ENCODE data around the gene PAGE3.
A peak's percentile ranks its signal among the peaks of the same experiment; 100 is the strongest.

The PAGE3 gene

DNA sequence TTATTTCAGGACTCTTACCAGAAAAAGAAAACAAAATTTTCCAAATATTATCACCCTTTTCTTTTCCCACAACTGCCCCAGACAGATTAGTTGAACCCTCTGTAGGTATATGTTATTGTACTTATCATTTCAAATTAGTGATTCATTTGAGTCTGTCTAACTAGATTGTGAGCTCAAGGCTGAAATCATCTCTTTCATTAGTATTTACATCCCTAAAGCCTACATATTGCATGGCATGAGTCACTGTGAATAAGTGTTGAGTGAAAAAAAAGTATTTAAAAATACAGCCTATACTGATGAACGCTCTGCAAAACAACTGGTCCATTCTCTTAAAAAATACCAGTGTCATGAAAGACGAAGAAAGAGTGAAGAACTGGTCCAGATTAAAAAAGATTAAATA lies 3.9 kb downstream of the PAGE3 start:
- DNase-seq: no peak
- Histone ChIP-seq H3K9ac (ENCODE audit: low read length) (no peak overlapping the region), H3K9me3 (replicated peaks; ENCODE audit: insufficient read depth, low read length) (no peaks in the 10 kb centered on the region)

DNA sequence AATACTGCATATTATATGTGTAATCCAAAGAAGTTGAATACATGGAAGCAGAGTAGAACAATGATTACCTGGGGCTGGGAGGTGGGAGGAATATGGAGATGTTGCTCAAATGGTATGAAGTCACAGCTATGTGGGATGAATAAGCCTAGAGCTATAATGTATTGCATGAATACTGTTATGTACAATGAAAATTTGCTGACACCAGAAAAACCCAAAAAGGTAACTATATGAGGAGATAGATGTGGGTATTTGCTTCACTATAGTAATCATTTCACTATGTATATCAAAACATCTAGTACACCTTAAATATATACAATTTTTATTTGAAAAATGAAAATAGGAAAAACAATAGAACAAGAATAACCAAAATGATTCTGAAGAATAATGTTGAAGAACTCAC lies 11.2 kb downstream of the PAGE3 start:
- Histone ChIP-seq H3K27ac (ENCODE audit: low read length) (no peak overlapping the region), H3K27me3 (replicated peaks; ENCODE audit: insufficient read depth, low read length) (no peaks in the 10 kb centered on the region), H3K9me3 (replicated peaks; ENCODE audit: insufficient read depth, low read length) (no peaks in the 10 kb centered on the region), H3K79me2 (ENCODE audit: low read length) (no peaks in the 10 kb centered on the region), H3F3A (ENCODE audit: insufficient read depth, low read length) (no peaks in the 10 kb centered on the region), H2AFZ (ENCODE audit: low read length) (no peak overlapping the region), H3K4me1 (ENCODE audit: low read length) (no peaks in the 10 kb centered on the region), H3K4me3 (ENCODE audit: low read length) (no peak overlapping the region), H3K4me2 (ENCODE audit: low read depth, low read length) (no peak overlapping the region), H3K9me2 (replicated peaks; ENCODE audit: insufficient read depth, low read length) (no peaks in the 10 kb centered on the region), H4K20me1 (ENCODE audit: insufficient read depth, low read length) (no peaks in the 10 kb centered on the region), H3K36me3 (replicated peaks; ENCODE audit: insufficient read depth, low read length) (no peaks in the 10 kb centered on the region), H3K9ac (ENCODE audit: low read length) (no peak overlapping the region)
- no peak for DNase-seq
- TF ChIP-seq EZH2phosphoT487 (IDR thresholded peaks at IDR 0.05; ENCODE audit: low read length) (no peak), EZH2 (optimal IDR thresholded peaks at IDR 0.05; ENCODE audit: low read depth, low read length) (no peak)
- TF ChIP-seq, protein P1, sequence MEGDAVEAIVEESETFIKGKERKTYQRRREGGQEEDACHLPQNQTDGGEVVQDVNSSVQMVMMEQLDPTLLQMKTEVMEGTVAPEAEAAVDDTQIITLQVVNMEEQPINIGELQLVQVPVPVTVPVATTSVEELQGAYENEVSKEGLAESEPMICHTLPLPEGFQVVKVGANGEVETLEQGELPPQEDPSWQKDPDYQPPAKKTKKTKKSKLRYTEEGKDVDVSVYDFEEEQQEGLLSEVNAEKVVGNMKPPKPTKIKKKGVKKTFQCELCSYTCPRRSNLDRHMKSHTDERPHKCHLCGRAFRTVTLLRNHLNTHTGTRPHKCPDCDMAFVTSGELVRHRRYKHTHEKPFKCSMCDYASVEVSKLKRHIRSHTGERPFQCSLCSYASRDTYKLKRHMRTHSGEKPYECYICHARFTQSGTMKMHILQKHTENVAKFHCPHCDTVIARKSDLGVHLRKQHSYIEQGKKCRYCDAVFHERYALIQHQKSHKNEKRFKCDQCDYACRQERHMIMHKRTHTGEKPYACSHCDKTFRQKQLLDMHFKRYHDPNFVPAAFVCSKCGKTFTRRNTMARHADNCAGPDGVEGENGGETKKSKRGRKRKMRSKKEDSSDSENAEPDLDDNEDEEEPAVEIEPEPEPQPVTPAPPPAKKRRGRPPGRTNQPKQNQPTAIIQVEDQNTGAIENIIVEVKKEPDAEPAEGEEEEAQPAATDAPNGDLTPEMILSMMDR (IDR thresholded peaks at IDR 0.05; ENCODE audit: low read length): no peak

More for the DNA sequence above, 3.9 kb downstream of the PAGE3 start:
- Histone ChIP-seq H2AFZ (ENCODE audit: low read length) (no peak overlapping the region), H3K27me3 (replicated peaks; ENCODE audit: insufficient read depth, low read length) (no peaks in the 10 kb centered on the region), H3K79me2 (ENCODE audit: low read length) (no peaks in the 10 kb centered on the region), H3K4me1 (ENCODE audit: low read length) (no peaks in the 10 kb centered on the region), H4K20me1 (ENCODE audit: insufficient read depth, low read length) (no peaks in the 10 kb centered on the region), H3K4me2 (ENCODE audit: low read depth, low read length) (no peak overlapping the region), H3K27ac (ENCODE audit: low read length) (no peak overlapping the region), H3K4me3 (ENCODE audit: low read length) (no peak overlapping the region), H3K9me2 (replicated peaks; ENCODE audit: insufficient read depth, low read length) (no peaks in the 10 kb centered on the region), H3K36me3 (replicated peaks; ENCODE audit: insufficient read depth, low read length) (no peaks in the 10 kb centered on the region), H3F3A (ENCODE audit: insufficient read depth, low read length) (no peaks in the 10 kb centered on the region)
- TF ChIP-seq EZH2phosphoT487 (IDR thresholded peaks at IDR 0.05; ENCODE audit: low read length): no peak
- TF ChIP-seq EZH2 (optimal IDR thresholded peaks at IDR 0.05; ENCODE audit: low read depth, low read length): no peak

DNA sequence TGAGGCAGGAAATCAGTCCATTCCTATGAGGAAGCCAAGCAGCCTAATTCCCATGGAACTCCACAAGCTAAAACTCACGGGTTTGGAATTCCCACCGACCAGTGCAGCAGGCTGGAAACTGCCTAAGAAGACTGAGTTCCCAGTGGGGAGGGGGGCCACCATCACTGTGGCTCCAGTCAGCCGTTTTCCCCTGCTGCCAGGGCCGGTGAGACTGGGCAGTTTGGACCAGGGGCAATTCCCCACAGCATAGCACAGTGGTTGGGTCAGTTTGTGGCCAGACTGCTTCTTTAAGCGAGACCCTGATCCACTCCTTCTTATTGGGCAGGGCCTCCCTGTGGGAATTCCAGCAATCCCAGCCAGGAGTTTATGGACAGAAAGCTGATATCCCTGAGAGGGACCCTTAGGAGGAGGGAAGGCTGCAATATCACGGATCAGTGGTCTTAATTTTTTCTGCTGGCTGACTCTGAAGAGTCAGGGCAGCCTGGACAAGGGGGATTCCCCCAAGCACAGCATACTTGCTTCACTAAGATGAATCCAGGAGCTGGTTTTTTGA lies 23.9 kb downstream of the PAGE3 start:
- Histone ChIP-seq H3K9me2 (replicated peaks; ENCODE audit: insufficient read depth, low read length) (no peaks in the 10 kb centered on the region), H3K4me1 (ENCODE audit: low read length) (no peaks in the 10 kb centered on the region), H3F3A (ENCODE audit: insufficient read depth, low read length) (no peaks in the 10 kb centered on the region), H2AFZ (ENCODE audit: low read length) (no peak overlapping the region), H3K27me3 (replicated peaks; ENCODE audit: insufficient read depth, low read length) (no peaks in the 10 kb centered on the region), H4K20me1 (ENCODE audit: insufficient read depth, low read length) (no peaks in the 10 kb centered on the region), H3K27ac (ENCODE audit: low read length) (no peak overlapping the region), H3K4me3 (ENCODE audit: low read length) (no peak overlapping the region), H3K36me3 (replicated peaks; ENCODE audit: insufficient read depth, low read length) (no peaks in the 10 kb centered on the region), H3K9ac (ENCODE audit: low read length) (no peak overlapping the region), H3K9me3 (replicated peaks; ENCODE audit: insufficient read depth, low read length) (no peaks in the 10 kb centered on the region), H3K4me2 (ENCODE audit: low read depth, low read length) (no peak overlapping the region), H3K79me2 (ENCODE audit: low read length) (no peaks in the 10 kb centered on the region)
- no peak for DNase-seq
- TF ChIP-seq EZH2phosphoT487 (IDR thresholded peaks at IDR 0.05; ENCODE audit: low read length) (no peak), EZH2 (optimal IDR thresholded peaks at IDR 0.05; ENCODE audit: low read depth, low read length) (no peak)
- TF ChIP-seq, protein P1 (IDR thresholded peaks at IDR 0.05; ENCODE audit: low read length): no peak

DNA sequence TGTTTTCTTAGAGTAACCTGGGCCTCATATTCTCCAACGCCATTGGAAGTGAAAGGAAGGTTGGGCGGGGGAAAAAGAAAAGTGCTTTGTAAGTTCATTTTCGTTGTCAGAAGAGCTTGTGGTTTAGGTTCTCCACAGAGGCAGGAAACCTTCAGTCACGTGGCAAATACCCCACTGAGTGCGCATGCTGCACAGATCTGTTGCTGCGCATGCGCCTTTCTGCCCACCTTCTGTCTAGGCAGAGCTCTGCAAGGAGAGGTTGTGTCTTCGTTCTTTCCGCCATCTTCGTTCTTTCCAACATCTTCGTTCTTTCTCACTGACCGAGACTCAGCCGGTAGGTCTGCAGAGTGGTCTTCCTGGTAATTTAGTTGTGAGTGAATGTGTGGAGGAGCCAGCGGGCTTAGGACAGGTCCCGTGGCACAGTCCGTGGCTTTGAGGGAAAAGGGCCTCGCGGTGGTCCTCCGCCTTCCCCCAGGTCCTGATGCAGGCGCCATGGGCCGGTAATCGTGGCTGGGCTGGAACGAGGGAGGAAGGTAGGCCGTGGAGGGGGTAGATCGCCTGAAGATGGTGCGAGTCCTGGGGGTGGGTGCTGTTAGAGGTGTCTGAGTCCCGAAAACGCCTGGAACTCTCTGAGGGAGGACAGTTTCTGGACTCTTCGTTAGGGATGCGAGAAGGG lies 44.5 kb downstream of the PAGE3 start, which contains the start of gene PAGE5:
Gene PAGE5, plus strand, starts transcription at position 228 of the 676 bp plus-strand sequence. CDS start 1,037 bp downstream, outside the sequence.
- Histone ChIP-seq H3K9ac (ENCODE audit: low read length) (no peak within 1 kb of the TSS), H3K36me3 (replicated peaks; ENCODE audit: insufficient read depth, low read length) (no peaks in the 10 kb centered on the region), H3K4me1 (ENCODE audit: low read length) (no peaks in the 10 kb centered on the region), H3K9me3 (replicated peaks; ENCODE audit: insufficient read depth, low read length) (no peaks in the 10 kb centered on the region), H3K27ac (ENCODE audit: low read length) (no peak within 1 kb of the TSS), H2AFZ (ENCODE audit: low read length) (no peak within 1 kb of the TSS), H3K4me2 (ENCODE audit: low read depth, low read length) (no peak within 1 kb of the TSS), H3K9me2 (replicated peaks; ENCODE audit: insufficient read depth, low read length) (no peaks in the 10 kb centered on the region), H3F3A (ENCODE audit: insufficient read depth, low read length) (no peaks in the 10 kb centered on the region), H3K27me3 (replicated peaks; ENCODE audit: insufficient read depth, low read length) (no peaks in the 10 kb centered on the region), H3K79me2 (ENCODE audit: low read length) (no peaks in the 10 kb centered on the region), H4K20me1 (ENCODE audit: insufficient read depth, low read length) (no peaks in the 10 kb centered on the region), H3K4me3 (ENCODE audit: low read length) (no peak within 1 kb of the TSS)
- no peak for TF ChIP-seq EZH2phosphoT487 (IDR thresholded peaks at IDR 0.05; ENCODE audit: low read length)
- TF ChIP-seq, protein P1 (IDR thresholded peaks at IDR 0.05; ENCODE audit: low read length): no peak
- no peak for TF ChIP-seq EZH2 (optimal IDR thresholded peaks at IDR 0.05; ENCODE audit: low read depth, low read length)
- DNase-seq: peak; percentile 18
